Measurements from ENCODE around the gene ZNF592. TPM values are rescaled to one million over a fixed set of nuclear protein-coding genes. Genes with fewer than 3 reads are reported as not detected.
A peak's percentile ranks its signal among the peaks of the same experiment; 100 is the strongest.

ZNF592 gene
- total RNA-seq, 1 donor from 2014 or later = 29.3 TPM

GRCh38 chr15:84810073-84810840 is 61.9 kb downstream of the ZNF592 start:
- no peak for DNase-seq (ENCODE audit: low spot score)

GRCh38 chr15:84811151-84811550 is 62.8 kb downstream of the ZNF592 start:
- DNase-seq (ENCODE audit: low spot score) = no peak

- DNase-seq (ENCODE audit: low spot score) = no peak
Observed at GRCh38 chr15:84811828-84812227, 63.4 kb downstream of the ZNF592 start.

GRCh38 chr15:84812842-84813241 is 64.5 kb downstream of the ZNF592 start:
- DNase-seq (ENCODE audit: low spot score) = no peak

- DNase-seq (ENCODE audit: low spot score) = no peak
Observed at GRCh38 chr15:84813435-84813834, 65.0 kb downstream of the ZNF592 start.

- no peak for DNase-seq (ENCODE audit: low spot score)
Observed at GRCh38 chr15:84813931-84814330, 65.5 kb downstream of the ZNF592 start.

GRCh38 chr15:84814916-84815315 is 66.5 kb downstream of the ZNF592 start:
- no peak for DNase-seq (ENCODE audit: low spot score)

GRCh38 chr15:84816694-84817465 is 68.5 kb downstream of the ZNF592 start, which contains the start of gene ALPK3:
Gene ALPK3 (plus strand): TSS chr15:84817356. CDS start chr15:84817453, 97 bp downstream.
- no peak for DNase-seq (ENCODE audit: low spot score)

GRCh38 chr15:84817466-84818081 is 69.2 kb downstream of the ZNF592 start:
- no peak for DNase-seq (ENCODE audit: low spot score)

- peak; percentile 49 for DNase-seq (ENCODE audit: low spot score)
Observed at GRCh38 chr15:84818261-84819131, 70.1 kb downstream of the ZNF592 start.

- DNase-seq (ENCODE audit: low spot score) = no peak
Observed at GRCh38 chr15:84819291-84819768, 70.9 kb downstream of the ZNF592 start.

- DNase-seq (ENCODE audit: low spot score) = no peak
Observed at GRCh38 chr15:84819791-84820190, 71.4 kb downstream of the ZNF592 start.

- no peak for DNase-seq (ENCODE audit: low spot score)
Observed at GRCh38 chr15:84821501-84822021, 73.2 kb downstream of the ZNF592 start.

GRCh38 chr15:84822653-84823281 is 74.4 kb downstream of the ZNF592 start:
- no peak for DNase-seq (ENCODE audit: low spot score)

- no peak for DNase-seq (ENCODE audit: low spot score)
Observed at GRCh38 chr15:84823282-84823878, 75.0 kb downstream of the ZNF592 start.

GRCh38 chr15:84824260-84825007 is 76.0 kb downstream of the ZNF592 start:
- DNase-seq (ENCODE audit: low spot score) = peak; percentile 46

- DNase-seq (ENCODE audit: low spot score) = peak; percentile 52
Observed at GRCh38 chr15:84826369-84826823, 78.0 kb downstream of the ZNF592 start.

- DNase-seq (ENCODE audit: low spot score) = no peak
Observed at GRCh38 chr15:84827246-84827645, 78.9 kb downstream of the ZNF592 start.
